ENCODE measurements around the gene SMPD2.

The SMPD2 gene

GRCh38 chr6:109440331-109441068 is at the start of gene SMPD2, which contains the start of gene PPIL6:
Gene SMPD2, plus strand, starts transcription at chr6:109440724. Its CDS starts 398 bp downstream, at chr6:109441122.
Gene PPIL6, minus strand, starts transcription at chr6:109440628. Its CDS starts 38 bp downstream, at chr6:109440590.
- peak; percentile 67 for DNase-seq

- DNase-seq, result no peak
Measured at GRCh38 chr6:109393157-109393885, 47.2 kb upstream of the SMPD2 start.

GRCh38 chr6:109393886-109394281 is 46.6 kb upstream of the SMPD2 start:
- no peak for DNase-seq

GRCh38 chr6:109396046-109396718 is 44.3 kb upstream of the SMPD2 start:
- no peak for DNase-seq

- DNase-seq, result no peak
Measured at GRCh38 chr6:109397020-109397419, 43.5 kb upstream of the SMPD2 start.

- DNase-seq, result no peak
Measured at GRCh38 chr6:109406196-109406595, 34.3 kb upstream of the SMPD2 start.

- DNase-seq, result no peak
Measured at GRCh38 chr6:109411034-109411433, 29.5 kb upstream of the SMPD2 start.

GRCh38 chr6:109417646-109418045 is 22.9 kb upstream of the SMPD2 start:
- DNase-seq, result no peak

GRCh38 chr6:109420751-109421150 is 19.8 kb upstream of the SMPD2 start:
- no peak for DNase-seq

- no peak for DNase-seq
Measured at GRCh38 chr6:109421184-109421583, 19.3 kb upstream of the SMPD2 start.

- no peak for DNase-seq
Measured at GRCh38 chr6:109424946-109425345, 15.6 kb upstream of the SMPD2 start.

- DNase-seq, result no peak
Measured at GRCh38 chr6:109428889-109429477, 11.5 kb upstream of the SMPD2 start.

GRCh38 chr6:109429496-109429895 is 11.0 kb upstream of the SMPD2 start:
- DNase-seq, result no peak

- no peak for DNase-seq
Measured at GRCh38 chr6:109434456-109434855, 6.1 kb upstream of the SMPD2 start.

- no peak for DNase-seq
Measured at GRCh38 chr6:109436041-109436440, 4.5 kb upstream of the SMPD2 start.

- DNase-seq, result peak; percentile 48
Measured at GRCh38 chr6:109441069-109441816, 719 bp downstream of the SMPD2 start.

- no peak for DNase-seq
Measured at GRCh38 chr6:109442393-109442924, 1.9 kb downstream of the SMPD2 start.

- DNase-seq, result no peak
Measured at GRCh38 chr6:109443425-109443950, 3.0 kb downstream of the SMPD2 start.

- DNase-seq, result no peak
Measured at GRCh38 chr6:109445382-109445781, 4.9 kb downstream of the SMPD2 start.

GRCh38 chr6:109446072-109446471 is 5.5 kb downstream of the SMPD2 start:
- DNase-seq, result no peak

GRCh38 chr6:109446541-109446940 is 6.0 kb downstream of the SMPD2 start:
- DNase-seq, result no peak

- DNase-seq, result no peak
Measured at GRCh38 chr6:109447087-109447486, 6.6 kb downstream of the SMPD2 start.

All from stimulated activated naive CD4-positive, alpha-beta T cell treated with Interleukin-2 at 50 U/mL for 16 hours (primary cell).